ENCODE results near the gene CACNB4.

CACNB4 gene

DNA sequence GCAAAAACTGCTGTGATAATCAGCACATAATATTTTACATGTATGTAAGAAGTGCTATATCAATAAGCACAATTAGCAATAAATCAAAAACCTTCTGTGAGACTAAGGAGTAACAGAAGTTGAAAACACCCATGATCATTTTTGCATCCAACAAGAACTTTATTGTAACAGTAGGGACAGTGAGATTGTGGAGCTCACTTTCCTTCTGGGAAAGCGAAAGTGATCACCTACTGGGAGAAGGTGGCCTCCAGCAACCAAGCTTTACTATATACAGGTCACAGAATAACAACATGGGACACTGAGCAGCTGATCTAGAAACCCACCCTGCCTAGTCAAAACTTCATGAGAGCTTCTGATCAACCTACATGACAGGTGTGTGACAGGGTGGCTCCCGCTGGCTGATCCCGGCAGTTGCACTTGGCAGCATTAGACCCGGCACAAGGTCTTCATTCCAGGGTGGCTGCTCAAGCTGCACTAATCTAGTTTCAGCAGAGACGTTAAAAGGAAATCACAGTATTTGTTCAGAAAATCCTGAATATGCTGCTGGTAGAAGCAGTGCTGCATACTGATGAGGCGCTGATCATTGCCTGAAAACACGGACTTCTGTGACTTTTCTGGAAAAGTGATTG lies 207.2 kb downstream of the CACNB4 start:
- TF ChIP-seq, protein P1, sequence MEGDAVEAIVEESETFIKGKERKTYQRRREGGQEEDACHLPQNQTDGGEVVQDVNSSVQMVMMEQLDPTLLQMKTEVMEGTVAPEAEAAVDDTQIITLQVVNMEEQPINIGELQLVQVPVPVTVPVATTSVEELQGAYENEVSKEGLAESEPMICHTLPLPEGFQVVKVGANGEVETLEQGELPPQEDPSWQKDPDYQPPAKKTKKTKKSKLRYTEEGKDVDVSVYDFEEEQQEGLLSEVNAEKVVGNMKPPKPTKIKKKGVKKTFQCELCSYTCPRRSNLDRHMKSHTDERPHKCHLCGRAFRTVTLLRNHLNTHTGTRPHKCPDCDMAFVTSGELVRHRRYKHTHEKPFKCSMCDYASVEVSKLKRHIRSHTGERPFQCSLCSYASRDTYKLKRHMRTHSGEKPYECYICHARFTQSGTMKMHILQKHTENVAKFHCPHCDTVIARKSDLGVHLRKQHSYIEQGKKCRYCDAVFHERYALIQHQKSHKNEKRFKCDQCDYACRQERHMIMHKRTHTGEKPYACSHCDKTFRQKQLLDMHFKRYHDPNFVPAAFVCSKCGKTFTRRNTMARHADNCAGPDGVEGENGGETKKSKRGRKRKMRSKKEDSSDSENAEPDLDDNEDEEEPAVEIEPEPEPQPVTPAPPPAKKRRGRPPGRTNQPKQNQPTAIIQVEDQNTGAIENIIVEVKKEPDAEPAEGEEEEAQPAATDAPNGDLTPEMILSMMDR (IDR thresholded peaks at IDR 0.05; ENCODE audit: extremely low read depth, insufficient read depth, missing control alignments) = no peak
- no peak for DNase-seq (ENCODE audit: low spot score)
- in situ Hi-C loops (cut with MboI; ENCODE audit: low pct_unique_long_range_greater_than_20kb, low sequenced_read_pairs, unreplicated experiment) = no loop called here

DNA sequence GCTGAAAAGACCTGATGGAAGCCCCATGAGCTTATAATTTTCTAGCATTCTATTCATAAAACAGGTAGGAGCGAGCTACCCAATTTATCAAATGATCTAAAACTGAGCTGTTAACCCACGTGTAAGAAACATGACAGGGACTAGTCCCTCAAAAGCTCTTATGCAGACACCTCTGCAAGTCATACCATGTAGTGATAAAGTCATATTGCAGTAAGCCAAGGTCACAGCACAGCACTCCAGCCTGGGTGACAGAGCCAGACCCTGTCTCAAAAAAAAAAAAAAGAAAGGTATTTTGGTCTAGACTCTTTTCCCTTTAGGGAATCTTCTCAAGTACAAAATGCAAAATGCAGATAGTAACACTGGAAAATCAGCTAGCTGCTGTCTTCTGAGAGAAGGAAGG lies 211.7 kb downstream of the CACNB4 start:
- TF ChIP-seq, protein P1 (IDR thresholded peaks at IDR 0.05; ENCODE audit: extremely low read depth, insufficient read depth, missing control alignments) = no peak
- in situ Hi-C loops (cut with MboI; ENCODE audit: low pct_unique_long_range_greater_than_20kb, low sequenced_read_pairs, unreplicated experiment) = no loop called here
- no peak for DNase-seq (ENCODE audit: low spot score)

DNA sequence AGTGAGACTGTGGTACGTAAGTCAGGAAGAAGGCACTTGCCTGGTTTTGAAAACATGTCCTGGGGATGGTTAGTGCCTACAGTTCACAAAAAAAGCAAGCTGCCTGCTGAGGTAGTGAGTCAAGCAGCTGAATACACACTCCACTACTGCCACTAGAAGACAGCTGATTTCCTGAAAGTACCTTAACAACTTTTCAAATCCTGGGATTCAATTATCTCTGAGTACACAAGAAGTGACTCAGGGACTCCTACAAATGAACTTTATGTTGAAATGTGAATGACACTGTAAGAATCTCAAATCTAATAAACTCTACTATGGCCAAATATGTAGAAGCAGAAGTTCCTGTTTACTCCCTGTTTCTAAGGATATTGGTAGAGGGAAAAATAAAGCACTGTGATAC lies 212.6 kb downstream of the CACNB4 start:
- in situ Hi-C loops (cut with MboI; ENCODE audit: low pct_unique_long_range_greater_than_20kb, low sequenced_read_pairs, unreplicated experiment) = no loop called here
- DNase-seq (ENCODE audit: low spot score) = no peak
- TF ChIP-seq, protein P1 (IDR thresholded peaks at IDR 0.05; ENCODE audit: extremely low read depth, insufficient read depth, missing control alignments) = no peak

DNA sequence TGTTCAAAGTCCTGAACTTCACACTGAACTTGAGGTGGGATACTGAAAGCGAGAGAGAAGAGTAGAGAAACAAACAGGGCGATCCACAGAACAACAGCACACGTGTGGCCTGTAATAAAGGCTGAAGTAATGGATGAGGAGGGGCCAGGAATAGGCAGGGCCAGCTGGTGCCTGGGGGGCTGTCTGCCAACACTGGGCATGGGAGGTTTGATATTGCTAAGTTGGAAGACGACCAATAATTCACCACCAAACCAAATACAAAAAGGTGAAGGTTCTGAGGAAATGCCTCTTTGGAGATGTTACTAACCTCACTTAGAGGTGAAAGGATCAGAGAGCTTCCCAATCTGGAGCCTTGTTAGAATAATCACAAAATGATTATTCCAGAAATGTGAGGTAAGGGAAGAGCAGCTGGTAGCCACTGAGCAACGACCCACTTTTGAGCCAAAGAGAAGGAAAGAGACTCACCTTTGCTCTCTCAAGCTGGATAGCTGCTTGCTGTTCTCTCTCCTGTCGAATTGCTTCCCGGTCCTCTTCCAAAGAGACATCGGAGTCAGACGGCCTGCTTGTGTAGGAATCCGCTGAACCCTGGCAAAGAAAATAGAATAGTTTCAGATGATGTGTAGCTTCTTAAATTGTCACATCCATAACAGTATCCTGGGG lies 215.9 kb downstream of the CACNB4 start:
- in situ Hi-C loops (cut with MboI; ENCODE audit: low pct_unique_long_range_greater_than_20kb, low sequenced_read_pairs, unreplicated experiment) = no loop called here
- DNase-seq (ENCODE audit: low spot score) = no peak
- TF ChIP-seq, protein P1 (IDR thresholded peaks at IDR 0.05; ENCODE audit: extremely low read depth, insufficient read depth, missing control alignments) = no peak

DNA sequence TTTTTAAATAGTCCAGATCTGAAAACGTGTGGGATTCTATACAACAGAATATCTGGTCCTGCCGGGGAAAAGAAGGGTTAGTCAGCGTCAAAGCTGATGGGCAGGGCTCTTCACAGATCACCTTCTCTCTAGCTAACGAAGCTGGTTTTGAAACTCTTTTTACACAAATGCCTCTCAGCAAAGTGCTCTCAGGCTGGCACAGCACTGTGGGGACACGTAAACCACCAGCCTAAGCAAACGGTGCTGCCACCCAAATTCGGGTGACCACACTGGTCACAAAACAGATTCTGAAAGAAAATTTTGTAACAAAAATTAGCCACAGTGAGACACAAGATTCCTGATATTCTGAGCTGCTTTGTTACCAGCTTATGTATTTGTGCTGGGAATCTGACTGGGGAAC lies 217.5 kb downstream of the CACNB4 start:
- no peak for DNase-seq (ENCODE audit: low spot score)
- in situ Hi-C loops (cut with MboI; ENCODE audit: low pct_unique_long_range_greater_than_20kb, low sequenced_read_pairs, unreplicated experiment) = no loop called here
- TF ChIP-seq, protein P1 (IDR thresholded peaks at IDR 0.05; ENCODE audit: extremely low read depth, insufficient read depth, missing control alignments) = no peak

DNA sequence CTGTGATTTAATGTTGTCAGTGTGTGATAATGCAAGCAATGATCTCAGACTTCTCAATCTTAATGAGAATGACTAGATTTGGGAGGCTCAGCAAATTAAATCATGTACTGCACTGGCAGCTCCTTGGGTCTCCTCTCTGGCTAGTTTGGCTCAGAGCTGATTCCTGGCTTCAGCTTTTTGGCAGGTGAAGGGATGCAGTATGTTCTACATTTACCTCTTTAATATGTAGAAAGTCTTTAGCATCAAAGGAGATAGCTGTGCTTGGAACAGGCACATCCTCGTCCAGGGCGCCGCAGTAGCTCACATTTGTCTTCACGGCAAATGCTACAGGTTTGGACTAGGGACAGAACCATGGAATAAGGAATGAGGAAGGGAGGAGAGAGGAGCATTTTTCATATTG lies 218.3 kb downstream of the CACNB4 start:
- no peak for DNase-seq (ENCODE audit: low spot score)
- in situ Hi-C loops (cut with MboI; ENCODE audit: low pct_unique_long_range_greater_than_20kb, low sequenced_read_pairs, unreplicated experiment) = no loop called here
- TF ChIP-seq, protein P1 (IDR thresholded peaks at IDR 0.05; ENCODE audit: extremely low read depth, insufficient read depth, missing control alignments) = no peak

All from GM13977 (cell line).